Left lung (tissue), 10 donors: ENCODE data around the gene HOXA4. TPM values are rescaled to one million over a fixed set of nuclear protein-coding genes. Genes with fewer than 3 reads are reported as not detected.
A peak's percentile ranks its signal among the peaks of the same experiment; 100 is the strongest.

Source experiments
- ATAC-seq: fragments of 200-7000 bp; cut with Tn5 transposase; one replicate; pipeline ENCODE4 v1.9.1; 2020; ENCODE audit warnings: moderate library complexity
- DNase-seq, 4 donors: peaks; one replicate each; pipeline ENCODE4 v3.0.0-alpha.2; 2013 to 2020
- H3K27ac ChIP-seq, 2 donors: fragments of 200-600 bp; sonication (generic) in 1 of 2; one replicate each; pipeline versions ENCODE4 v1.5.0 to v1.8.0; 2020 to 2021
- H3K27me3 ChIP-seq, 2 donors: fragments of 200-600 bp; sonication (generic) in 1 of 2; one replicate each; pipeline versions ENCODE4 v1.5.0 to v1.8.0; 2020 to 2021
- H3K36me3 ChIP-seq, 2 donors: fragments of 200-600 bp; sonication (generic) in 1 of 2; one replicate each; pipeline versions ENCODE4 v1.5.0 to v1.8.0; 2020 to 2021
- H3K4me1 ChIP-seq, 2 donors: fragments of 200-600 bp; one replicate each; pipeline ENCODE4 v1.8.0; 2021
- H3K4me3 ChIP-seq, 2 donors: fragments of 200-600 bp; sonication (generic) in 1 of 2; one replicate each; pipeline versions ENCODE4 v1.5.0 to v1.8.0; 2020 to 2021; ENCODE audit warnings: mild to moderate bottlenecking in 1 of 2
- H3K9me3 ChIP-seq, 2 donors: fragments of 200-600 bp; sonication (generic) in 1 of 2; one replicate each; pipeline versions ENCODE4 v1.5.0 to v1.8.0; 2020 to 2021
- intact Hi-C, 2 donors: fragments of 100-400 bp; cut with DNase I; formaldehyde crosslinking; loops; one replicate each; pipeline versions ENCODE4 v1.11.2 to v1.14.2; 2022
- polyA plus RNA-seq, 6 donors: library from polyadenylated mRNA; unstranded; fragments of 120-200 nt; gene quantifications; one replicate each; pipeline ENCODE4 v1.2.1, GENCODE V29; 2013; ENCODE audit not compliant: insufficient read length in 6 of 6
- total RNA-seq, 2 donors: library from RNA; stranded (reverse); fragmentation: NEBNext Ultra II Directional; extraction: Animal tissue kit (Norgen Biotek cat#: 25700); gene quantifications; one replicate each; pipeline ENCODE4 v1.2.1, GENCODE V29; 2021
- TF ChIP-seq, protein P1 (sequence below), 2 donors: fragments of 200-600 bp; sonication (generic) in 1 of 2; IDR thresholded peaks; one replicate each; pipeline versions ENCODE4 v1.5.0 to v1.8.0; 2021; ENCODE audit warnings: antibody characterized with exemption in 2 of 2
- donor health status: DM: no; HTN: yes; CAD: no.
- donor health status: DM: no; HTN: no; CAD: no.

HOXA4 gene
- total and polyA plus RNA-seq, 8 donors: 3.4 to 35.8 (median 34.1) TPM

DNA sequence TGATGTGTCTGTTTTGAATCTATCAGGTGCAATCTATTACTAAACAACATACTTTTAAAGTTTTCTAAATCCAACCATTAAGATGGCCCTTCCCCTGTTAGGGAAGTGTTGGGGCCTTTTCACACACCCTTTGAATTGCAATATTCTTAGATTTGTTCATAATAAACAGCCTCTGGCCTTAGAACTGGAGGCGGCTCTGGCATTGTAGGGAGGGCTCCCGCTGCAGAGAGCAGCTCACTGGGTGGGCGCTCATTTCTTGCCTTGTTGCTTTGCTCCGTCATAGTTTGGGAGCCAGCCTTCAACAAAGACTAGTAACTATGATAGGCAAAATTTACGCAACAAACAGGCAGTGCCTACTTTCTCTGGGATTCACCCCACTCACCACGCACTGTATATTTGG is 47.8 kb upstream of the HOXA4 start:
- no peak for ATAC-seq
- TF ChIP-seq, protein P1, sequence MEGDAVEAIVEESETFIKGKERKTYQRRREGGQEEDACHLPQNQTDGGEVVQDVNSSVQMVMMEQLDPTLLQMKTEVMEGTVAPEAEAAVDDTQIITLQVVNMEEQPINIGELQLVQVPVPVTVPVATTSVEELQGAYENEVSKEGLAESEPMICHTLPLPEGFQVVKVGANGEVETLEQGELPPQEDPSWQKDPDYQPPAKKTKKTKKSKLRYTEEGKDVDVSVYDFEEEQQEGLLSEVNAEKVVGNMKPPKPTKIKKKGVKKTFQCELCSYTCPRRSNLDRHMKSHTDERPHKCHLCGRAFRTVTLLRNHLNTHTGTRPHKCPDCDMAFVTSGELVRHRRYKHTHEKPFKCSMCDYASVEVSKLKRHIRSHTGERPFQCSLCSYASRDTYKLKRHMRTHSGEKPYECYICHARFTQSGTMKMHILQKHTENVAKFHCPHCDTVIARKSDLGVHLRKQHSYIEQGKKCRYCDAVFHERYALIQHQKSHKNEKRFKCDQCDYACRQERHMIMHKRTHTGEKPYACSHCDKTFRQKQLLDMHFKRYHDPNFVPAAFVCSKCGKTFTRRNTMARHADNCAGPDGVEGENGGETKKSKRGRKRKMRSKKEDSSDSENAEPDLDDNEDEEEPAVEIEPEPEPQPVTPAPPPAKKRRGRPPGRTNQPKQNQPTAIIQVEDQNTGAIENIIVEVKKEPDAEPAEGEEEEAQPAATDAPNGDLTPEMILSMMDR (IDR thresholded peaks at IDR 0.05): no peak
- H3K4me3 ChIP-seq: no peak overlapping the region
- H3K27me3 ChIP-seq: peaks cover 99 to 100% of the 10 kb centered on the region in 2 donors
- H3K9me3 ChIP-seq: no peaks in the 10 kb centered on the region
- H3K27ac ChIP-seq: no peak overlapping the region
- intact Hi-C loops: no loop called here
- no peak for DNase-seq
- no peaks in the 10 kb centered on the region for H3K36me3 ChIP-seq
- peaks cover 8 to 28% of the 10 kb centered on the region in 2 donors for H3K4me1 ChIP-seq

DNA sequence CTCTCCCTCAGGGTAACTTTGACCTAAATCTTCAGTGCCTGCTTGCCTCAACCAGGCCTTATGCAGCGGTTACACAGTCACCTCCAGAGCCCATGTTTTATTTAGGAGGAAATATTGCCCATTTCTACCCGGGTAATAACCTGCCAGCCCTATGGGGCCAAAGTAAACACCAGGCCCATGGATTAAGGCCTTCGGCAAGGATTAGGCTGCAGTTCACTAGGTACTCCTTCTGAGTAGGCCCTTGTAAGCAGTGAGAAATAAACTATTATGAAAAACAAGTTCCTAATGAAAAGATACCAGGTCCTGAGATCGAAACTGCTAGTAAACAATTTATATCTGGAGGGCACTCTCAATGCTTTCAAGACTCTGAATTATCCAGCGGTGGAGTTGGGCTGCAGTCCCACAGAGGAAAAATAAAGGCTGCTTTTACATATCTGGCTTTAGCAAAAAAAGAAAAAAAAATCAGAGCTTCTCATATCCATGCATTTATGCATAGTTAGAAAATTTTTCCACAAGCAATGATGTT is 47.3 kb upstream of the HOXA4 start:
- Histone ChIP-seq H3K9me3 (no peaks in the 10 kb centered on the region), H3K27me3 (peaks cover 99 to 100% of the 10 kb centered on the region in 2 donors), H3K4me1 (peaks cover 8 to 29% of the 10 kb centered on the region in 2 donors), H3K27ac (no peak overlapping the region), H3K4me3 (no peak overlapping the region), H3K36me3 (no peaks in the 10 kb centered on the region)
- intact Hi-C loops: no loop called here
- no peak for ATAC-seq
- TF ChIP-seq, protein P1 (IDR thresholded peaks at IDR 0.05): no peak
- no peak for DNase-seq

DNA sequence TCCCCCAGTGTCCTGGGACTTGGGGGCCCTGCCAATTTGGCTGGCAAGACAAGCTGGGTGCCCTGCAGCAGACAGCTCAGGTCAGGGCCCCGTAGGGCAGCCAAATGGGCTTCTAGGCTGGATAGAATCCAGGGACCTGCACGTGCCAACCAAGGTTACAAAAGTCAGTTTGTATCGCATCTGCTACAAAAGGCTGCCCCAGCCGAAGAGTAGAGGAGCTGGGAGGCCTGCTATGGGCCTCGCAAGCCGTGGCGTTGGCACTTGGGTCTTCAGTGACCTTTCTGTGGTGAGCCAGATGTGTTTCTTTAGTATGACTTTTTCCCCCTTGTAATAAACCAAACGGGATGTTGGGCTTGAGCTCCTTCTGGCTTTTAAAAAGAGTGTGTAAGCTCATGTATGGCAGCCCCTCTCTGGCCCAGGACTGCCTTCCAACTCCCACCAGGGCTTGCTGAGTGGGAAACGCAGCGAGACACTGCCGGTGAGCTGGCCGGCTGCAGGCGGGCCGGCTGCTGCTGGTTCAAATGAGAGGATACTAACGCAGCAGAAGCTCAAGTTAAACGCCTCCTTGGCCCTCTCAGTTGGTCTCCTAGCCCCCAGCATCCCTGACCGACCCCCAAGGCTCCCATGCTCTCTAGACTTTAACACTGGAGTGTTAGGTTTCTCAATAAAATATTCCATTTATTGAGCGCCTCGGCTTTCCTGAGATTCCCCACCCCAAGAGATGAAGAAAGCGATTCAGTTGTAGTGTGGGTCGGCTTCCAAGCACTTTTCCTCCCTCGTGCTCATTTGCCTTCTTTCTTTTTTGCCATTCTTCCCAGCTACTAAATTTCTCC is 46.6 kb upstream of the HOXA4 start:
- Histone ChIP-seq H3K27me3 (peaks cover 99 to 100% of the 10 kb centered on the region in 2 donors), H3K4me3 (no peak overlapping the region), H3K4me1 (peaks cover 8 to 36% of the 10 kb centered on the region in 2 donors), H3K27ac (no peak overlapping the region), H3K36me3 (no peaks in the 10 kb centered on the region), H3K9me3 (no peaks in the 10 kb centered on the region)
- TF ChIP-seq, protein P1 (IDR thresholded peaks at IDR 0.05): no peak
- intact Hi-C loops: no loop called here
- DNase-seq (peak in 1 of 4 donors; percentile 19), ATAC-seq (no peak)

DNA sequence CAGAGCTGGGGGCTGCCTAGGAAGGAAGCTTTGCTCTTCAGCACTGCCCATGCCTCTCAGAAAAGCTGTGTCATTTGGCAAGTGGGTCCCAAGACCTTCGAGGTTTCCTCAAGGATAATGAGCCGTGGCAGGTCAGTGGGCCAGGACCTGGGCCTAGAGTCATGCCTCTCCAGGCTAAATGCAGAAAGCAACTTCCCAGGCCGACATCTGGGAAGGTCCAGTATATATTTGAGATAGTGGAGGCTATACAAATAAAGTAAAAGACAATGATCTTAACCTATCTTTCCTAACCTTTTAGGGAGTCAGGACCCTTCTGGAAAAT is 45.9 kb upstream of the HOXA4 start:
- intact Hi-C loops: no loop called here
- TF ChIP-seq, protein P1 (IDR thresholded peaks at IDR 0.05): no peak
- H3K9me3 ChIP-seq: no peaks in the 10 kb centered on the region
- no peak for ATAC-seq
- no peaks in the 10 kb centered on the region for H3K36me3 ChIP-seq
- DNase-seq: peak in 1 of 4 donors; percentile 10
- peaks cover 100% of the 10 kb centered on the region in 2 donors for H3K27me3 ChIP-seq
- H3K27ac ChIP-seq: no peak overlapping the region
- peaks cover 8 to 43% of the 10 kb centered on the region in 2 donors for H3K4me1 ChIP-seq
- H3K4me3 ChIP-seq: no peak overlapping the region
